ENCODE measurements around the gene KCTD11.
A peak's percentile ranks its signal among the peaks of the same experiment; 100 is the strongest.

Gene KCTD11

GRCh38 chr17:7351665-7352502 is at the start of gene KCTD11:
Gene KCTD11 (plus strand): TSS chr17:7352162.
- DNase-seq (ENCODE audit: low spot score): peak; percentile 85

DNA sequence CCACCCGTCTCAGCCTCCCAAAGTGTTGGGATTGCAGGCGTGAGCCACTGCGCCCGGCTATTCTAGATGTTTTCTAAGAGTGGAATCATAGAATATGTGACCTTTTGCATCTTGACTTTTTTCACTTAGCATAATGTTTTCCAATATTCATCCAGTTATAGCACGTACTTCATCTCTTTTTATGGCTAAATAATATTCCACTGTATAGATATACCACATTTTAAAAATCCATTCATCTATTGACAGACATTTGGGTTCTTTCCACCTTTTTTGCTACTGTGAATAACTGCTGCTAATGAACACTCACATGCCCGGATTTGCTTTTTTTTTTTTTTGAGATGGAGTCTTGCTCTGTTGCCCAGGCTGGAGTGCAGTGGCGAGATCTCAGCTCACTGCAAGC is 47.8 kb upstream of the KCTD11 start:
- DNase-seq (ENCODE audit: low spot score): no peak

DNA sequence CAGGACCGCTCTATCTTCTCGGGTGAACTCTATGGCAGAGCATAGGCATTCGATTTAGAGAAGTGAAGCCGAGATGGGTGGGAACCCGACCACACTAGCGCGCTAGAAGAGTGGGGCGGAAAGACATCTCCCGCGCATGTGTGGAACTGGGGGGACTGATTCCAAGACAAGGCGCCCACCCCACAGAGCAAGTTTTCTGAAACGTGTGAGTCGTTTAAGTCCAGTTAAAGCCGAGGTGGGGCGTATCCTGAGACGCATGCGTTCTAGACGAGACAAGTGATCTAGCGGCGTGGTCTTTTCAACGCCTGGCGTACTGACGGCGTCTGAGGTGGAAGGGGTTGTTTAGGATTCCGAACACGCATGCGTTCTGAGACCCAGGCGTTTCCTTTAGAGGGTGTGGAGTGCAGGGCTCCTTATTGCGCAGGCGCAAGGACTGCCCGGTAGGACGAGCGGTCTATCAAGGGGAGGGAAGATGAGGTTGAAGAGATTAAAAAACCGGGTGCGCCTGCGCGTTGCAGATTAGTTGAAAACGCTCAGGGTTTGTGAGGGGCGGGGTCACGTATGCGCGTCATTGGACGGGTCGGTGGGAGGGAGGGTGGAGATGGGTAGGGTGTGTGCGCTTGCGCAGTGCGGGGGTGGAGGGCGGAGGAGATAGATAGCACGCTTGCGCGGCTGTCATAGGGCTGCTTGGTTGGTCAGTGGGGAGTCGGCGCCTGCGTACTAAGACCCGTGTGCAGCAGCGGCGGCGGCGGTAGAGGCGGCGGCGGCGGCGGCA is 44.9 kb upstream of the KCTD11 start, which contains the start of gene EIF5A:
EIF5A (plus strand) TSS at position 718 of the 775 bp plus-strand sequence. CDS start 2,008 bp downstream, outside the sequence.
- DNase-seq (ENCODE audit: low spot score): peak; percentile 98

GRCh38 chr17:7307686-7308624 is 44.0 kb upstream of the KCTD11 start:
- no peak for DNase-seq (ENCODE audit: low spot score)

DNA sequence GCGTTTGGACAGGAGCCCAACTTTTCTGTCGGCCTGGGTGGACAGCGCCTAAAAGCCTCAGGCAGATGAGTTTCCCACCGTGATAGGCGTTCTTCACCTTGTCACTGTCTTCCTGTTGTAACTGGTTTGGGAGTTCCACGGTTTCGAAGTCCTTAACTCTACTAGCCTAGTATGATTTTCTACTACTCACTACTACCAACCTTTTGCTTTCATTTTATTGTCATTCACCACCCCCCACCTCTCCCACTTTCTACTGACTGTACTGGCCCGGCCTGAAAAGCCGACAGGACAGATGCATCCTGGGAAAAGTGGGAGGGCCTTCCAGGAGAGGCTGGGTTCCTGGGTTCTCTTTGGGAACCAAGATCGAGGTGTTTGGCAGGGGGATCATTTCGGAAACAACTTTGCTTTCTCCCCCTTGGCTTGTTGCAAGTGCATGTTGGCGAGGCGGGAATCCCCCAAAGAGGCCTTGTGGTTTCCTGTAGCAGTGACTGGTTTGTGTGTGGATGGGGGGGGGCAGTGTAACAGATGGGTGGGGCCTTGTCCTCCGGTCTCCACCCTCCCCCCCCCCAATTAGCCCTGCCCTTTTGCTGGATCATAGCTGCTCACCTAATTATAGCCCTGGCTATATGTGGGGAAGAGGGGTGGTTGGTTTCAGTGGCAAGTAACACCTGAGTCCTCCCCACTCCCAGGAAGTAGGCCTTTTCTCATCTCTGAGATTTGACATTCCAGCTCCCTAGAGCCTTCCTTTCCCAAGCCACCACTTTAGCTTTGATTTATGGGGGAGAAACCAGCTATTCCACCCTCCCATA is 43.1 kb upstream of the KCTD11 start:
- DNase-seq (ENCODE audit: low spot score): peak; percentile 74

DNA sequence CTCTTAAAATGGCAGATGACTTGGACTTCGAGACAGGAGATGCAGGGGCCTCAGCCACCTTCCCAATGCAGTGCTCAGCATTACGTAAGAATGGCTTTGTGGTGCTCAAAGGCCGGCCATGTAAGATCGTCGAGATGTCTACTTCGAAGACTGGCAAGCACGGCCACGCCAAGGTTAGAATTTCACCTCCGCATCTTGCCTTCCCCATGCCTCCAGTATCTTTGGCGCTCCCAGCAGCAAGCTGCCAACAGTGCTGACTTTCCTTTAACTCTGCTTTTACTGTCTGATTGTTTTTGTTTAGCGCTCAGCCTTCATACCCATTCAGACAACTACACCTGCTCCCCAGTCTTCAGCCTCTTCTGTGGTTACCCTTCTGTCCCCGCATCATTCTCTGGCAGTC is 42.3 kb upstream of the KCTD11 start:
- DNase-seq (ENCODE audit: low spot score): no peak

DNA sequence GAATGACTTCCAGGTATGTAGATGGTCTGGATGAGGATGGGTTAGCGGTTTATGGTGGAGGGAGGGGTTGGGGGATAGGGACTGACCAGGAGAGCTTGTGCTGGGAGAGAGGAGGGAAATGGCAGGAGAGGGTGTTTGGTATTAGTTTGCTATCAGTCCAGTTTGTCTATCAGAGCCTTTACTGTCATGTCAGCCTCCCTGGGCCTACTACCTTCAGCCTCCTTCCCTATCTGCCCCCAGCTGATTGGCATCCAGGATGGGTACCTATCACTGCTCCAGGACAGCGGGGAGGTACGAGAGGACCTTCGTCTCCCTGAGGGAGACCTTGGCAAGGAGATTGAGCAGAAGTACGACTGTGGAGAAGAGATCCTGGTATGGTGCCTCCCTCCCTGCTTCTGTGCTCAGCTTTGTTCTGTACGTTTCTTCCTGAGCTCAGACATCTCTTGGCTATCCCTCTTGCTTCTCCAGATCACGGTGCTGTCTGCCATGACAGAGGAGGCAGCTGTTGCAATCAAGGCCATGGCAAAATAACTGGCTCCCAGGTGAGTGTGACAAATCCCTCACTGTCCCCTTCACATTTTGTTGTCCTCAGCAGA is 40.8 kb upstream of the KCTD11 start:
- DNase-seq (ENCODE audit: low spot score): no peak

DNA sequence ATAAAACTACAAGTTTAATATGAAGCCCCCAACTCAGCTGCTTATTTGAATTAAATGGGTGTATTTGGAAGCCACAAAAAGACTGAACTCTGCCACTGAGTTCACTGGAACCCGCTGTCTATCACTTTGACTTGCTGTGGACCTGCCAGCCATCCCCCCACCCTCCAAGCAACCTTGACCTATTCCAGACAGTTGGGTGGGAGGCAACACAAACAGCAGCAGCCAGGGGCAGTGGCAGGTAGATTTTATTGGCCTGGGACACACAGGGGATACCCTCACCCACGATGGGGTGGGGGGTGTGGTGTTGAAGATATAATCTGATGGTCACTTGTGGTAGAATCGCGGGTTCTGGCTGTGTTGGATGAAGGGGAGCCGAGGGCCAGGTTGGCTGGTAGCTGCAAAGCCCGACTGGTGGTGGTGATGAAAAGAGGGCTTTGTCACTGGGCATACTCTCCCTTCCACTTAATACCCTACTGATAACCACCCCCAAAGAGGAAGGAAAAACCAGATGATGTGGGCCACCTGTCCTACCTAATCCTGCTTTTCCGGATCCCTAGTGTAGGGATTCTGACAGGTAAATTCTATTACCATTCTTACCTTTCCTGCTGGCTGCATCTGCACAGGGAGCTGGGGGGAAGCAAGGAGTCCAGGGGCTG is 39.4 kb upstream of the KCTD11 start:
- no peak for DNase-seq (ENCODE audit: low spot score)

GRCh38 chr17:7313088-7313889 is 38.7 kb upstream of the KCTD11 start:
- DNase-seq (ENCODE audit: low spot score): no peak

DNA sequence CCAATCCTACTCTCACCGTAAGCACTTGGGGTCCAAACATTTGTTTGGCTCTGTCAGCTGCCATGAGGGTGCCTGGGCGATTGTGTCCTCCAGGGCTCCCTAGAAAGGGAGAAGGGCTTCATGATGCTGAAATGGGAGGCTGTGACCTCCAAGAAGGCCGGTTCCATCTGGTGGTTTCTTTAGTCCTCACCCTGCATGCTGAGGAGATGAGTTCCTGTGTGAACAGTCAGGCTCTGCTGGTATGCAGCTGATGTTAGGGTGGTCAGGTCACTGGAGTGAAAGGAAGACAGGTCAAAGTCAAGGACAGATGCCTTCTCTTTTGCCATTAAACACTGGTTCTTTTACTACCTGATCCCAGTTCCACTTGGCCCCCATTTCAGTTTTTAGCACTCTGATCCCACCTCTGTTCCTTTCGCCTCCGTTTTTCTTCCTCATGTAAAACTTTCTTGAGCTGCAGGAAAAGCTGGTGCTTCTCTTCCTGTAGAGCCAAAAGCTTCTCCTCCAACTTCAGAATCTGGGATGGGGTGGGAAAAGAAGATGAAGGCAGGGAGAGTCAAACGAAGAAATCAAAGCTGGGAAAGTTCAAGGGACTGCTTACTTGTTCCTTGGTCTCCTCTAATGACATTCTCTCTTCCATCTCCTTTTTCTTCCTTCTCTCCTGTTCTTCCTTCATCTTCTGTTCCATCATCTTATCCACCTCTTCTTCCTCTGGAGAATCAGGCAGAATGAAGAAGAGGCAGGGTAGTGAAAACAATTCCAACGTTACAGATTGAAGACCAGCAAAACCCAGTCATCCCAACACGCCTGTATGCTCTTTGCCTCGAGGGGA is 37.9 kb upstream of the KCTD11 start:
- no peak for DNase-seq (ENCODE audit: low spot score)

DNA sequence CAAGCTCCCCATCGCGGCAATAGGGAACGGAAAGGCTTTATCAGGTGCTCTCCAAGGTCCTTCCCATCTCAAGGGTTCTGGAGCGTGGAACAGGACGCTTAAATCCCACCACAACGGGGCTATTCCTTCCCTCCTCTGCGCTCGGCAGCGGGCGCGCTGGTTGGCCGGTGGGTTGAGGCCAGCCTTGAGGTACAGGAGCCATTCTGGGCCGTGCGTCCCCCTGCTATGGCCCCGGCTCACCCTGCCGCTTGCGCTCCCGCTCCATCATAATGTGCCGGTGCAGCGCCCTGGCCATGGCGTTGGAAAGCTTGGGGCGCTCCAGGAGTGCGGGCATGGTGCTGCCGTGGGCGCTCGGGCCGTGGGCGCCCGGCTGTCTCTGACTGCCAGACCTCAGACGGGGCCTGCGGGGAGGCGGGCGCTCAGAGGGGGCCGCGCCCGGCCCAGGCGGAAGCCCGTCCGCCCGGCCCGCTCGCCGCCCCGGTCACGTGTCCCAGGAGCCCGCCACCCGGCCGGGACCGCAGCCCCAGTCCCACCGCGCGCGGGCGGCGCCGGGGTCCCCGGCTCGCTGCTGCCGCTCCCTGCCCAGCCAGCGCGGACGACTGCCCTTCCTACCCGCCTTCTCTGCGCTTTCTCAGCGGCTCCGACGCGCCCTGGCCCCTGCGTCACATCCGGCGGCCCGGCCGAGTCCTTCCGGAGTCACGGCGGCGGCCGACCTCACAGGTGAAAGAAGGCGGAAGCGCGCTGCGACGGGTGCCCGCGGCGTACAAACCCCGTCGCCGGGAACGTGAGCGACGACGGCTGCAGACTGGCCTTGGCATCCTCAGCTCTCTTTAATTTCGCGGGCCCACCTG is 37.0 kb upstream of the KCTD11 start, which contains the start of gene GPS2:
GPS2 (minus strand) TSS at position 642 of the 851 bp plus-strand sequence; CDS start at position 334, 308 bp downstream.
- DNase-seq (ENCODE audit: low spot score): peak; percentile 86

GRCh38 chr17:7315570-7316235 is 36.3 kb upstream of the KCTD11 start:
- no peak for DNase-seq (ENCODE audit: low spot score)

- DNase-seq (ENCODE audit: low spot score): no peak
Measured at GRCh38 chr17:7317161-7317803, 34.7 kb upstream of the KCTD11 start.

GRCh38 chr17:7318121-7318860 is 33.7 kb upstream of the KCTD11 start:
- DNase-seq (ENCODE audit: low spot score): no peak

DNA sequence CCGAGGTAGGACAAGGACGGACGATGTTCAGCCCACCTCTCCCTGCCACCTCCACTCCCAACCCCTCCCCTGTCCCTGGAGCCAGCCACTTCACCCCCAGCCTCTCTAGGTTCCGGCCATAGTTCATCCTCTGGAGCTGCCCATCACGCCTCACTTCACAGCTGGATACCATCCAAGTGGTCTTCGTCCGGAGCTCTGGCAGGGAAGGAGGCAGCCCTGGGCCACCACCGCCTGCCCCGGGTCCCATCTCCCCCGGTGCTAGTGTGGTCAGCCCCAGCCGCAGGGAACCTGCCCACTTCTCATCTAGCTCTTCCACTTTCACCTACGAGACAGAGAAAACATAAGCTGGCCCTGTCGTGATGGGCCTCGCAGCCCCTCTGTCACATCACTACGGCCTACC is 30.5 kb upstream of the KCTD11 start:
- DNase-seq (ENCODE audit: low spot score): no peak
